NCI-H226 (cell line): Measurements from ENCODE around the gene KDM5B.
"Not testable (repeated sequence)": the region's sequence is repeated elsewhere in the genome, so short reads cannot be mapped to it uniquely, and the experiment has no call there.

Experiments used
- DNase-seq: peaks from one replicate; pipeline ENCODE4 v3.0.0-alpha.2; 2015

The KDM5B gene

DNA sequence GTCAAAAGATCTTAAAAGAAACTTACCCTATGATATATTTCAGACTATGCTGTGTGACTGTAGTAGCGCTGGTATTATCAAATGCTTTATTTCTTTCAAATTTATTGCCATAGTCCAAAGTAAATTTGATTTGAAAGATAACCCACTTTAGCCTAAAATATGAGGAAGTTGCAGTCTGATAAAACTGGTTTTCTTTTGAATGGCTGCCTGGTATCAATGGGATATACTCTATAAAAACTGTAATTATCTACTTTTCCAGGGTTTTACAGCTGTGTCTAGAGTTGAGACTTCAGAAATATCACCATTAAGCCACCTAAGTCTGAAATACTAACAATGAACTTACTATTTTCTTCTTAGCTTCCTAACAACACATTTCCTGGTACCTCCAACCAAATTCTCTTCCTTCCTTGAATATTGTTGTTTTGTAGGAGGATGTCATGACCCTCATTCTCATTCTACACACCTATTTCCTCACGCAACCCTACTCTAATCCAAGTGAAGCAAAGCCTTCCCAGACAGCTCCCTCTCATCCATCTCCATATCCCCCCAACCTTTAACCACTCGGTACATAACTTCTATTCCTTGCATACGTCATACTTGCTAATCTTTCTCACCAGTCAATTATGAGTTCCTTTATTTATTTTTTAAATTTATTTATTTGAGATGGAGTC, 17.0 kb downstream of the KDM5B start:
- no peak for DNase-seq

DNA sequence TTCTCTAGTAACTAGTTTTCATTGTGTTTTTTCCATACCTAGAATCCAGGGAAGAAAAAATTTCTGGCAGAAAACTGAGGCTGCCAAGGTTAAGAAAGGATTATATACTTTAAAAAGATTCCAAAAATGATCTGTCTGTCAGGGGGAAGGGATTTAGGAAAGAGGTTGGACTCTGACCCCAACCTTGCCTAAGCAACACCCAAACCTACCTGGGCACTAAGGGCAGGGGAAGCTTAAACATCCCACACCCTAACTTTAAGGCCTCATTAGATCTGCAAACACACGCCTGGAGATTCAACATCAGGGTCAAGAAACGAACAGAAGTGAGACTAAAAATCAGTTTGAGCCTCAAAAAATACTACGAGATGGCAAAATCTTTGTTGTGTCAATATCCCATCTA, 19.4 kb downstream of the KDM5B start:
- no peak for DNase-seq

DNA sequence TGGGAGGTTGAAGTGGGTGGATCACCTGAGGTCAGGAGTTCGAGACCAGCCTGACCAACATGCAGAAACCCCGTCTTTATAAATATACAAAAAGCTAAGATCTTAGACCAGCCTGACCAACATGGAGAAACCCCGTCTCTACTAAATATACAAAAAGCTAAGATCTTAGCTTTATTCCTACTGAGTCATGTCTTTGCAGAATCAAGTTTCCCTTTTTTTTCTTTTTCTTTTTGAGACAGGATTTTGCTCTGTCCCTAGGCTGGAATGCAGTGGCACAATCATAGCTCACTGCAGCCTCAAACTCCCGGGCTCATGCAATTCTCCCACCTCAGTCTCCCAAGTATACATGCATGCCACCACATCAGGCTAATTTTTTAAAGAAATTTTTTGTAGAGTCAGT, 21.4 kb downstream of the KDM5B start:
- no peak for DNase-seq

DNA sequence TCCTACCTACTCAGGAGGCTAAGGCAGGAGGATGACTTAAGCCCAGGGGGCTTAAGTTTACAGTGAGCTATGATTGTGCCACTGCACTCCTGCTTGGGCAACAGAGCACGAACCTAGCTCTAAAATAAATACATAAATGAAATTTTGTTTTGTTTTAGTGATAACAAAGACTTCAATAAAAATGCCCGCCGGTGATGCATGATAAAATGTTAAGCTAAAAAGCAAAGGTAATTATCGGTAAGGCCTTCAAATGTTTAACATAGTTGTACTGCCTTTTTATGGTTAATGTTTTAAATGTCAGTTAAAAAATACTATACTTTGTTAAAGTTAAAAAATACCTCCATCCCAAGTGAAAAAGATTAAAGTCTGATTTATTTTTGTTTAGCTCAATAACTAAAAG, 27.0 kb downstream of the KDM5B start:
- DNase-seq, result no peak

DNA sequence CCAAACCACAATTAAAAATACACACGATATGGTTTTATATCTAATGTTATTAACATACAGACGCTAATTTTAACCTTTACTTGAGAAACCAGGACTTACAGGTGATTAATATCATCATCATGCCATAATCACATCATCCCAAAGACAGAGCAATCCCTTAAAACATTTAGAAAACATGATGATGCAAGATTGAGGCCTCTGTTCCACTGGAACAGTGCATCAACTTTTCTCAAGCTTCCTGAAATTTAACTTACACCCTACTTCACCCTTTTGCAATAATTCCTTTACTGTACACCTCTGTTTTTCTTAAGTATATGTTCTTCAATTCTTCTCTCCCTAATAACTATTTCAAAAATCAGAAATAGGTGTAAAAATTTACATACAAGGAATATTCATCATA, 38.1 kb downstream of the KDM5B start:
- no peak for DNase-seq

DNA sequence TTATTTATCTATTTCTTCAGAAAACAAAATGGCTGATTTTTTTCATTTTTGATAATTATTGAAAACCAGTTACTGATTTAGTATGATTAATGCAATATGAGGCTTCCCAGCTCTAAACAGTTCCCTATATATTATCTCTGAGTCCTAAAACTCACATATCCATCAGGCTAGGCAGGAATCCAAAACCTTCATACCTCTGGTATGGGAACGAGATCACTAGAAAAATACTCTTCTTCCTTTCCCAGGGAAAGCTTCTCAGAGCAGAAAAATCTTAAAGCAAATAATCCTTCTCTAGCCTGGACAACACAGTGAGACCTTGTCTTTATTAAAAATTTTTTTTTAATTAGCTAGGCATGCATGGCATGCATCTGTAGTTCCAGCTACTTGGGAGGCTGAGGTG, 42.5 kb downstream of the KDM5B start:
- DNase-seq, result peak; percentile 14

DNA sequence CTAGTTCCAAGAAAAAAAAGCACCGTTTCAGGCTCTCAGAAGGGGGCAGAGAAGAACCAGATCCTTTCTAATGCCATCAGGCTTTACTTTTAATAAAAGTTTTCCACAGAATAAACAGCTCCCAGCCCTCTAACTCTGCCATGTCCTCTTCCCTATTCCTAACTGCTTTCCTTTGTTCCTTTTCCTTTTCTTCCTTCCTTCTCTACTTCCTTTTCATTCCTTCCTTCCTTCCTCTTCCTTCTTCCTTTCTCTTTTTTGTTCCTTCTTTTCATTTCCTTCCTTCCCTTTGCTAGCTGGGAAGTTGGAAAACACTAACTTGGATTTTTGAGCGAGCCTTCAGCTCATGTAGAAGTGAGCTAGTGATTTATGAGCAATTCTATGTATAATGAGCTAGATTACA, 46.2 kb downstream of the KDM5B start:
- no peak for DNase-seq

DNA sequence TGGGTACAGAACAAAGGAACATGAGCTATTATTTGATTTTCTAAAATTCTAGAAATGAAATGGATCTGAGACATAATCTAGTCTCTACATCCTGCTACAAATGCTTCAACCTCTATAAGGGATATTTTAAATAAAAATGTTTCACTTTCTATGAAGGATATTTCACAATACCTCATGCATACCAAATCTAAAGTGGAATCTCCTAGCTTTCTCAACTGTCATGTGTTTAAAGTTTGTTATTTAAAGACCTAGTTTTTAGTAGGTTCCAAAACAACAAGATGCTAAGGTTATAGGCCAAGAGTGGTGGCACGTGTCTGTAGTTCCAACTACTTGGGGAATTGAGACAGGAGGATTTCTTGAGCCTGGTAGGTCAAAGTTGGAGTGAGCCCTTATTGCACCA, 47.6 kb downstream of the KDM5B start:
- DNase-seq, result no peak

DNA sequence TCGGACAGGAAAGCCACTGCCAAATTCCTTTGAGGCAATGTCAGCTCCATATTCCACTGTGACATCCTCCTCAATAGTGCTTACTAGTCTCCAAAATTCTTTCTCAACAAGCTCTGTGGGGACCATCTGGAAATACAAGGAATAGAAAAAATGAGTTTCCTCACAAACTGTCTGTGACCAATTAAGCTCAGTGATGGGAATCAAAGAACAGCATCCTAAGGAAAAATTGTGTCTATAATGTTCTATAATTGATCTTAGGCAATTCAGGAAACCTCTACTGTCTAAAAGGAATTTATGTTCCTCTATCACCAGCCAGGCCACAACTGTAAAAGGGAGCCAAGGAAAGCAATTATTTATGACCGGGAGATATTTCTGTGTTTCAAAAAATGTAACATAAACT, 51.8 kb downstream of the KDM5B start:
- DNase-seq, result no peak

DNA sequence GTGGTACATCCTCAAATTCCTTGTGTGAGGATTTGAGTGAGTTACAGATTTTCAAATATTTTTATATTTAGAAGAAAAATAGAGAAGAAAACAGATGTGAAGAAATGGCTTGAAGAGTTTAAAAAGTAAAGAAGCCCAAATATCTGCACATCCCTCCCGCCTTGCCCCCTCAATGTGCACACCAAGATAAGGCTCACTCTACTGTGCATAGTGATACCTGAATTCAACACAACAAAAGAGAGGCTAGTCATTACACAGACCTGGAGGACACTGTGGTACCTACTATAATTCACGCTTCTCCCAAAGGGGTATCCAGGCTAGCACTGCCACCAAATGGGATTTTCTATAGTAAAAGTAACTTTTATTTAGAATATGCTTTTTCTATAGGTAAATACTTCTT, 53.9 kb downstream of the KDM5B start:
- DNase-seq, result no peak

DNA sequence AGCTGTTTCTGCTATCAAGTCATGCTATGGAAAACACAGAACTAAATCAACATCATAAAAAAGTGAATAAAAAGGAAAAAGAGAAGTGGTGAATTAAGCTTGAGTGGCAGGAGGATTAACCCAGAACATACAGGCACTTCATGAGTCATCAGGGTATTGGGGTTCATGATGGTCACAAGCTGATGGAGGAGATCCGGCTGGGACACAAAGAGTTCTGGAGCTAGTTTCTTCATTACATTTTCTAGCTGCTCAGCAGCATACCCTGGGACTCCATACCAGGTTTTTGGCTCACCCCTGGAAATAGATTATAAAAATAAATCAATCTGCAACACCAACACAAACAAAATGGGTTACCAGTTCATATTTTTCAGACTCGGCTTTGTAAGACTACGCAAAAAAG, 55.4 kb downstream of the KDM5B start:
- DNase-seq, result no peak

DNA sequence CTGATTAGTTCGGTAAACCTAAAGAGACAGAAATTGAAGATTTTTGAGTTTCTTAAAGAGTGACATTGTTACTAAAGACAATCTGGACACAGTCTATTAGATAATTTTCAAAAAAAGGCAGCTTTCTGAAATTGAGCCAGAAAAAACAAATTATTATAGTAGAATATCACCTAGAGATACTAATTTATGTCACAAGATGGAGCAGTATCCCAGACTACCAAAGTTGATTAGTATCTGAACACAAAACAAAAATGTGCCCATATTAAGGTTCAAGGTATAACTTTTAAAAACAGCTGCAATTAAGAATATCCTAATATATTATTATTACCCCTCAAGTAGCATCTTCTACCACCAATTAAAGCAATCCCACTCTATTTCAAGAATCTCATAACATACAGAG, 57.5 kb downstream of the KDM5B start:
- no peak for DNase-seq

DNA sequence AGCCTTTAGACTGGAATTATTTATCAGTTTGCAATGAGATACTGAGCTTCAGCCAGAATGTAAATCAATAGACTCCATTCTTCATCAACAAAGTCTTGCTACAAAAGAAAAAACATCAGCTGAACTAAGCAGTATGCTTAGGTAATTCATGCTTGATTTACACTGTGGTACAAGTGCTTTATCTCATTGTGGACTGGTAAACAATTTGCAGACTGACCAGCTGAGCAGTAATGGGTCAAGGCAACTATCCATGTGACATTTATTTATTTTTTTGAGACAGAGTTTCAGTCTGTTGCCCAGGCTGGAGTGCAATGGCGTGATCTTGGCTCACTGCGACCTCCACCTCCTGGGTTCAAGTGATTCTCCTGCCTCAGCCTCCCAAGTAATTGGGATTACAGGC, 58.2 kb downstream of the KDM5B start:
- no peak for DNase-seq

DNA sequence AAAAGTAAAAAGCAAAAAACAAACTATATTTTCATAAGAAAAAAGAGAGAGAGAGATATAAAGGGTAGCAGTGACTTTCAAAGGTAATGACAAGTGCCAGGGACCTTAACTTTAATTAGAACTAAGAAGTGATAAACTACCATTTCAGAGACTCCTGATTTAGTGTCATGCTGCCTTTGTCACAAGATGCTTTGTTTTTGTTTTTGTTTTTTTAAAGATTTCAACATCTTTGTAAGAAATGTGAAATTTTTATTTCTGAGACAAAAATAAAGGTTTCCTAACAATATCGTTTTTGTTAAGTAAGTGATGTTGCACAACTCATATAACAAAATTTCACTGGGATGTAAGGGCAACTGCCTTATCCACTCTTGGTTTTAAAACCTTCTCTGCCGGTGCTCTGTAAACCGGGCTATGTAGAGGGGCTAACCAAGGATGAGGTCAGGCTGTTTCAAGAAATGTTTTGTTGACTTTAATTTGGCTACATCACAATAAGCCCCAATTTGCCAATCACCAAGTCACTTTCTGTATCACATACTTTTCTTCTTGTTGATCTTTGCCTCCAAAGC, 62.8 kb downstream of the KDM5B start:
- no peak for DNase-seq

DNA sequence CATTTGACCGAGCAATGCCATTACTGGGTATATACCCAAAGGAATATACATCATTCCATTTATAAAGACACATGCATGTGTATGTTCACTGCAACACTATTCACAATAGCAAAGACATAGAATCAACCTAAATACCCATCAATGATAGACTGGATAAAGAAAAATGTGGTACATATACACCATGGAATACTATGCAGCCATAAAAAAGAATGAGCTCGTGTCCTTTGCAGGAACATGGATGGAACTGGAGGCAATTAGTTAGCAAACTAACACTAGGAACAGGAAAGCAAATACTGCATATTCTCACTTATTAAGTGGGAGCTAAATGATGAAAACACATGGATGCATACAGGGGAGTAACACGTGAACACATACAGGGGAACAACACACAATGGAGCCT, 63.5 kb downstream of the KDM5B start:
- not testable (repeated sequence) for DNase-seq

DNA sequence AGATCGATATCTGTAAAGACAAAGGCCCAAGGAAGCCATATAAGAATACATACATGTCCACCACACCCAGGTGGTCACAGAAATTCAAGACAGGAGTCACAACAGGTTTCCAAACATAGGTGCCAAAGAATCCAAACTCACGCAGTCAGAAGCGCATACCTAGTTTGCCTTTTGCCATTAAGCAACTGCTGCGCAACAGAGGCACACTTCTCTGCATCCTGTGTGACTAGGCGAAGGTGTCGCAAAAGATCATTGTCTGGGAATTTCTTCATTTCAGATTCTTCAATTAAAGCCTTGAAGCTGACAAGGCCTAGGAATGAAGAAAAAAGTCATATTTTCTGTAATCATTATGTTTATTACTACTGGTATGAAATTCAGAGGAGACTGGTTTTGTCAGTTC, 65.7 kb downstream of the KDM5B start:
- no peak for DNase-seq

DNA sequence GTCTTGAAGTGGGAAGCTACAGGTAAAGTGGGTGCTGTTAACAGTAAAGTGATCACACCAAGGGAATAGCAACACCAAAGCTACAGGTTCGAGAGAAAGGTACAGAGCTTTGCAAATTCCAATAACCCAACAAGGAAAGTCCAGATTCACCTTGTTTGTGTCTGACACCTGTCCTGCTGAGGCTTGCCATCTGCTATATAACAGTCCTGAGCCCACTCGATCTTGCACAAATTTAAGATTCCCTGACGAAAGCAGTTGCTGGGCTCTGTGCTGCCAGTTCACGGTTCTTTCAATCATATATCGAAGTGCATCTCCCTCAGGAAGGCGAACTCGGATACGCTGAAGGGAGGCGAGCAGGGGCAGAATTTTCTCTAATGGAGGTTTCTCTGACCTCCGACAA, 75.0 kb downstream of the KDM5B start:
- DNase-seq, result no peak

DNA sequence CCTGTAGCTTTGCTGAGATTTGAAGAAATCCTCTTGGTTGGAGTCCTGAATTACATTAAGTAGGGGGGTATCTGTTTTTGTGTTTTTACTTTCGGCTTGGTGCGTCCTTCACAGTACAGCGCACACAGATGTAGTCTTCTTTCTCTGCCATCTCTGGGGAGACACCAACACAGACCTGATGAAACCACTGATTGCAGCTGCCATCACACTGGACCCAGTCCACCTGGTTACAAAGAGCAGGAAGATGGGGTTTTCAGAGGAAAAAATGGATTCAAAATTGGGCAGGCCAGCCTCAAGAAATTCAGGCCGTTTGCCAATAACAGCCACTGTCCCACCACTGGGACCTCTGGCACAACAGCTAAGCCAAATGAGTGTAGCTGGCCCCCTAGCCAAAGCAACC, 79.3 kb downstream of the KDM5B start:
- no peak for DNase-seq

DNA sequence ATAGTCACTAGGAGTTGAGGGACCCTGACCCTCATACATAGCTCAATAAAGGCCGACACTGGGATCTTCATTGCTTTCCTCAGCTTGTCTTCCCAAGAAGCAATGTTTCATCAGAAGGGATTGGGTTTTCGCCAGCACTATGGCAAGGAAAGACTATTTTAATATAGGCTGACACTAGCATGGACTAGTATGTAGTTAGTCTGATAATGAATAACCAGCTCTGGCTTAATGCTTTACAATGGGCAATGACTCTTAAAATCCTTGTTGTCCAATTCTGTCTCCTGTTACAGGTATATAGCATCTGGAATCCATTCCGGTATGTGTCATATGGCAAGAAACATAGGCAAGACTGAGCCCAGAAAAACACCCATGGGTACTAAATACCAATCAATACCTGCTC, 82.7 kb downstream of the KDM5B start:
- DNase-seq, result no peak

DNA sequence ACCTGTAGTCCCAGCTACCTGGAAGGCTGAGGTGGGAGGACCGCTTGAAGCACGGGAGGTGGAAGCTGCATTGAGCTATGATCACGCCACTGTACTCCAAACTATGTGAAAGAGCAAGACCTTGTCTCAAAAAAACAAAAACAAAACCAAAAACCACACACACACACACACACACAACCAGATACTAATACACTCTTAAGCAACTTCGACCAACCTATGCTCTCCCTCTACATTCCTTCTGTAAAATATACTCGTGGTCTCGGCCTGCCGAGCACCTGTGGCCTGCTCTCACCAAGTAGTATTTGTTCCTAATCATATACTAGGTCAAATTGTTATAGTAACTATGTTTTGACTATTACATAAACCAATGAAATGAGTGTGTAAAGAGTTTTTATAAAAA, 84.5 kb downstream of the KDM5B start:
- DNase-seq, result no peak

DNA sequence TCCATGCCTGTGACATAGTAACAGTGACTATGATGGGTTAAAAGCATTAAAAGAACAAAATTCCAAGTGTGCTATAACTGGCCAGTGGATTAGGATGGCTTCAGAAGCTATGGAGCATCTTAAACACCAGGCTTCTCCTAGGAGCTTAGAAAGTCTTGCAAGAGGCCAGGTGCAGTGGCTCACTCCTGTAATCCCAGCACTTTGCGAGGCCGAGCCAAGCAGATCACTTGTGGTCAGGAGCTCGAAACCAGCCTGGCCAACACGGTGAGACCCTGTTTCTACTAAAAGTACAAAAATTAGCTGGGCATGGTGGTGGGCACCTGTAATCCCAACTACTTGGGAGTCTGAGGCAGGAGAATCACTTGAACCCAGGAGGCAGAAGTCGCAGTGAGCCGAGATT, 85.2 kb downstream of the KDM5B start:
- not testable (repeated sequence) for DNase-seq

DNA sequence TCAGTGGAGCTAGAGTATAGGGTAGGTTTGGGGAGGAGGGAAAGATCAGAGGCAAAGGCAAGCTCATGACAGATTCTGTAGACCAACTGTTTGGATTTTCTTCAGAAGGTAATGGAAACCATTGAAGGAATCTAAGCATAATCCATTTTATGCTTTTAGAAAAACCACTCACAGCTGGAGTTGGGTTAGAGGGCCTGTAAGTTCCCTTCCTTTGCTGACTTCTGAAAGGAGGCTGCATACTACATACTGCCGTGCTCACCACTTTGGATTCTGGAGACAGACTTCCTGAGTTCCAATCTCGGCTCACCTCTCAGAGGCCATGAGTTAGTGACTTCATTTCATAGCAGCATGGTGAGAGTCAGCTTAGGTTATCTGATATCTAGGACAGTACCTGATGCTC, 91.6 kb downstream of the KDM5B start:
- no peak for DNase-seq

DNA sequence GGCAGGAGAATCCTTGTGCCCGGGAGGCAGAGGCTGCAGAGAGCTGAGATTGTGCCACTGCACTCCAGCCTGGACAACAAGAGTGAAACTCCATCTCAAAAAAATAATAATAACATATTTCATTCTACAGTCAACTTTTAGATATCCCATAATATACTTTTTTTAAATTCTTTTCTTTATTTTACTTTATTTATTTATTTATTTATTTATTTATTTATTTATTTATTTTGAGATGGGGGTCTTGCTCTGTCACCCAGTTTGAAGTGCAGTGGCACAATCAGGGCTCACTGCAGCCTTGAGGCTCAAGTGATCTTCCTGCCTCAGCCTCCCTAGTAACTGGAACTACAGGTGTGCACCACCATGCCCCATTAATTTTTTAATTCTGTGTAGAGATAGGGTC, 94.0 kb downstream of the KDM5B start:
- DNase-seq, result not testable (repeated sequence)

DNA sequence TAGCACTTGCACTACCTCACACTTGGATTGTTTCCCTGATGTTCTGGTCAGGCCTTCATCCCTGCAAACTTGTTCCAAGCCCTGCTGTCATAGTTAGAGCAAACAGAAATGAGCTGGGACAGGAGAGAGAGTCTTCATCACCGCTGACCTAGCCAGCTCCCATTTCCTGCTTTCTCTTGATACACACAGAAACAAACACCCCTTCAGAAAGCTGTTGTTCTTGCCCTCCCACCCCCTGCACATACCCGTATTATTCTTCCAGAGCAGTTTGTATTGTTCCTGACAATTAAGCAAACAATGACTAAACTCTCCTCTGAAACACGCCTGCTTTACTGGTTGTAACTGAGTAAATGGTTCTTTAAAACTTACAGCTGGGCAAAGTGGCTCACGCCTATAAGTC, 95.1 kb downstream of the KDM5B start:
- DNase-seq, result no peak

DNA sequence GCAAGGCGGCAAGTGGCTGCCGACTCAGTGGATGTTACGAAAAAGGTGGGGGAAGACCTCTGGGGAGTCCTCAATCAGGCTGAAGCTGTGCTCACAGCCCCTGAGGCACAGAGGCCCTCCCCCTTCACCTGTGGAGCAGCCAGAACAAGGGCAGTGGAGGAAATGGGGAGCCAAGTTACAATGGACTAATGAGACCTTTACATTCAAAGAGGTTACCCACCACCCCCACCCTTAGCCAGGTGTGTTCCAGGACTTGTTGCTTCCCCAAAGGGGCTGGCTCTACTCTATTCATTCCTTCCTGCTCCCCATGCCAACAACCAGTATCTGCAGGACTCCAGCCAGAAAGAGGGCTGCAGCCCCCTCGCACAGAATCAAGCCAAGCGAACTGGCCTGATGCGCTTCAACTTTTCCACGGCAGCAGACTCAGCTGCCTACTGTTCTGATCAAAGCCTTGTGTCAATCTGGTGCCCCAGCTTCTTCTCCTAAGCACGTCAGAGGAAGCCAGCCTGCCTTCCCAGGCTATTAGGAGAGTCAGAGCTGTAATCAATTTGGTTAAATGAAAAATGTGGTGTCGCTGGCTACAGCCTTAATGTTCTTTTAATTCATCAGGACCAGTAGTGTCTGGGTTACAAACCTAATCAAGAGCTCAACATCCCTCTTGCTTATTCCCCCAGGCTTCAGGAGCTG, 96.1 kb downstream of the KDM5B start:
- DNase-seq, result no peak
